ENCODE data around the gene NPIPB2. TPM values are rescaled to one million over a fixed set of nuclear protein-coding genes. Genes with fewer than 3 reads are reported as not detected.

The NPIPB2 gene
- polyA plus RNA-seq, 1 donor (not counting 4 experiments of a cell fraction or from before 2014, with no cell fraction given): 5.5 TPM

- Histone ChIP-seq H3K4me3 (ENCODE audit: control insufficient read depth in 2 of 3, extremely low read depth in 1 of 3, insufficient read depth in 2 of 3, low read depth in 1 of 3, low read length in 3 of 3) (peak overlapping the region; percentile 91 to 97 (median 92)), H4K20me1 (ENCODE audit: control insufficient read depth, extremely low read depth, insufficient read depth, low read length) (peaks cover 26% of the 10 kb centered on the region), H3K27ac (ENCODE audit: control insufficient read depth, insufficient read depth, low read length) (peak overlapping the region; percentile 89), H3K4me1 (ENCODE audit: control insufficient read depth, extremely low read depth, insufficient read depth, low read length) (peaks cover 24% of the 10 kb centered on the region), H2AFZ (ENCODE audit: control insufficient read depth, low read length) (no peak overlapping the region), H3K4me2 (ENCODE audit: control insufficient read depth, extremely low read depth, insufficient read depth, low read depth, low read length) (peak overlapping the region; percentile 98), H3K9ac (ENCODE audit: control insufficient read depth, extremely low read depth, insufficient read depth, low read length) (peak overlapping the region; percentile 87), H3K9me3 (ENCODE audit: control insufficient read depth, low read depth, low read length) (no peaks in the 10 kb centered on the region), H3K9me1 (ENCODE audit: control insufficient read depth, extremely low read depth, insufficient read depth, low read length) (no peaks in the 10 kb centered on the region), H3K27me3 (ENCODE audit: control insufficient read depth, extremely low read depth, insufficient read depth, low read length) (no peaks in the 10 kb centered on the region), H3K79me2 (ENCODE audit: control insufficient read depth, insufficient read depth, low read length) (peaks cover 54% of the 10 kb centered on the region), H3K36me3 (ENCODE audit: control insufficient read depth in 2 of 2, extremely low read depth in 1 of 2, insufficient read depth in 2 of 2, low read length in 2 of 2) (no peaks in the 10 kb centered on the region)
- dilution Hi-C loops (cut with MboI; ENCODE audit: extremely low pct_ligation_motif_present, low sequenced_read_pairs): no loop called here
- no peak for TF ChIP-seq EZH2 (IDR thresholded peaks at IDR 0.05; ENCODE audit: low read length)
- TF ChIP-seq, protein P1, sequence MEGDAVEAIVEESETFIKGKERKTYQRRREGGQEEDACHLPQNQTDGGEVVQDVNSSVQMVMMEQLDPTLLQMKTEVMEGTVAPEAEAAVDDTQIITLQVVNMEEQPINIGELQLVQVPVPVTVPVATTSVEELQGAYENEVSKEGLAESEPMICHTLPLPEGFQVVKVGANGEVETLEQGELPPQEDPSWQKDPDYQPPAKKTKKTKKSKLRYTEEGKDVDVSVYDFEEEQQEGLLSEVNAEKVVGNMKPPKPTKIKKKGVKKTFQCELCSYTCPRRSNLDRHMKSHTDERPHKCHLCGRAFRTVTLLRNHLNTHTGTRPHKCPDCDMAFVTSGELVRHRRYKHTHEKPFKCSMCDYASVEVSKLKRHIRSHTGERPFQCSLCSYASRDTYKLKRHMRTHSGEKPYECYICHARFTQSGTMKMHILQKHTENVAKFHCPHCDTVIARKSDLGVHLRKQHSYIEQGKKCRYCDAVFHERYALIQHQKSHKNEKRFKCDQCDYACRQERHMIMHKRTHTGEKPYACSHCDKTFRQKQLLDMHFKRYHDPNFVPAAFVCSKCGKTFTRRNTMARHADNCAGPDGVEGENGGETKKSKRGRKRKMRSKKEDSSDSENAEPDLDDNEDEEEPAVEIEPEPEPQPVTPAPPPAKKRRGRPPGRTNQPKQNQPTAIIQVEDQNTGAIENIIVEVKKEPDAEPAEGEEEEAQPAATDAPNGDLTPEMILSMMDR (optimal IDR thresholded peaks at IDR 0.05 in 1 of 3, IDR thresholded peaks at IDR 0.05 in 1 of 3, conservative IDR thresholded peaks at IDR 0.05 in 1 of 3; ENCODE audit: extremely low read depth in 1 of 3, insufficient read depth in 2 of 3, low read length in 3 of 3): no peak
- DNase-seq (ENCODE audit: low read depth, low spot score) (no peak), FAIRE-seq (no peak)
These were observed 26.7 kb downstream of the NPIPB2 start for GRCh38 chr16:11915114-11915643.

DNA sequence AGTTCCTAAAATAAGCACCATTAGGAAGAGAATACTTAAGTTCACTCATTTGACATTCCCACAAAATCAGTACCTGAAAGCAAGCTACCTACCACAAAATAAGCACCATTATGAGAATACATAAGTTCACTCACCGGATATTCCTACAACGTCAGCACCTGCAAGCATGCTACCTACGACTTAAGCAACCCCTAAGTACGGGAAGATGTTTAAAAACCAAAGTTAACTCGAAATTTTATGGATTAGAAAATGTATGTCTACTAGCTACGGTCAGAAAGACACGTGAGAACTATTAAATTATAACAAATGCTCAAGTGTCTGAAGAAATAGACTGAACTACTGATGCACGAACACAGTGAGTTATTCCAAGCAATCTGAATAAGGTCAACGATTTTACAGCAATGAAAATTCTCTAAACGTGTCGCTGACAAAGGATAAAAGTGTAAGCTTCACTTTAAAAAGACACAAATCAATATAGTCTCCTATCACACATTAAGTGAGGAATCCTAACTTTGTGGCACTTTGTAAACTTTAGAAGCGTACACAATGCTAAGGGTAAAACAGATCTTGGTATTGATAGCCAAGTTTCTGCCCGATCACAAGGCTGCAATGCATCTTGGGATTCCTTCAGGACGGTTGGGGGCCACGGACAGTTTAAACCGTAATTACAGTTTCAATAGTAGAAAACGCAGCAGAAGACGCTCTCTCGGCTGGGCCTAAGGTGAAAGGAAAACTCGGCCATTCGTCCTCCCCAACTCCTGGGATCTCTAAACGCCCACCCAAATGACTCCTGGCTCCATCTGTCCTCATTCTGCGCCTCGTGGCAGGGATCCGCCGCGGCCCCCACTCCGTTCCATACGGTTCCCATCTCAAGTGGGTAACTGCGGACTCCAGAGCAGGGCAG, 27.4 kb downstream of the NPIPB2 start:
- H3K79me2 ChIP-seq (ENCODE audit: control insufficient read depth, insufficient read depth, low read length): peaks cover 61% of the 10 kb centered on the region
- dilution Hi-C loops (cut with MboI; ENCODE audit: extremely low pct_ligation_motif_present, low sequenced_read_pairs): no loop called here
- peak overlapping the region; percentile 89 for H3K27ac ChIP-seq (ENCODE audit: control insufficient read depth, insufficient read depth, low read length)
- TF ChIP-seq, protein P1 (optimal IDR thresholded peaks at IDR 0.05 in 1 of 3, IDR thresholded peaks at IDR 0.05 in 1 of 3, conservative IDR thresholded peaks at IDR 0.05 in 1 of 3; ENCODE audit: extremely low read depth in 1 of 3, insufficient read depth in 2 of 3, low read length in 3 of 3): no peak
- no peak for TF ChIP-seq EZH2 (IDR thresholded peaks at IDR 0.05; ENCODE audit: low read length)
- H3K36me3 ChIP-seq (ENCODE audit: control insufficient read depth in 2 of 2, extremely low read depth in 1 of 2, insufficient read depth in 2 of 2, low read length in 2 of 2): peaks cover 0 to under 1% of the 10 kb centered on the region in 2 experiments
- H3K4me1 ChIP-seq (ENCODE audit: control insufficient read depth, extremely low read depth, insufficient read depth, low read length): peaks cover 24% of the 10 kb centered on the region
- no peaks in the 10 kb centered on the region for H3K9me1 ChIP-seq (ENCODE audit: control insufficient read depth, extremely low read depth, insufficient read depth, low read length)
- H4K20me1 ChIP-seq (ENCODE audit: control insufficient read depth, extremely low read depth, insufficient read depth, low read length): peaks cover 29% of the 10 kb centered on the region
- H3K9me3 ChIP-seq (ENCODE audit: control insufficient read depth, low read depth, low read length): no peaks in the 10 kb centered on the region
- H2AFZ ChIP-seq (ENCODE audit: control insufficient read depth, low read length): peak overlapping the region; percentile 81
- no peak for DNase-seq (ENCODE audit: low read depth, low spot score)
- peak overlapping the region; percentile 98 for H3K4me2 ChIP-seq (ENCODE audit: control insufficient read depth, extremely low read depth, insufficient read depth, low read depth, low read length)
- peak overlapping the region; percentile 87 for H3K9ac ChIP-seq (ENCODE audit: control insufficient read depth, extremely low read depth, insufficient read depth, low read length)
- H3K4me3 ChIP-seq (ENCODE audit: control insufficient read depth in 2 of 3, extremely low read depth in 1 of 3, insufficient read depth in 2 of 3, low read depth in 1 of 3, low read length in 3 of 3): peak overlapping the region; percentile 91 to 97 (median 92)
- no peak for FAIRE-seq
- no peaks in the 10 kb centered on the region for H3K27me3 ChIP-seq (ENCODE audit: control insufficient read depth, extremely low read depth, insufficient read depth, low read length)
